Stimulated activated CD8-positive, alpha-beta memory T cell treated with anti-CD3 and anti-CD28 coated beads, Interleukin-12 subunit alpha, Interleukin-12 subunit beta, amount 100 ng/mL, for 24 hours (primary cell): ENCODE results near the gene ENTHD1.
"Not testable (repeated sequence)": the region's sequence is repeated elsewhere in the genome, so short reads cannot be mapped to it uniquely, and the experiment has no call there.

Experiments
- DNase-seq: peaks from one replicate; pipeline ENCODE4 v3.0.0-alpha.2; 2020; ENCODE audit errors: extremely low read depth

The ENTHD1 gene

GRCh38 chr22:39777716-39778454 is 115.7 kb downstream of the ENTHD1 start:
- DNase-seq = no peak

GRCh38 chr22:39776295-39777009 is 117.1 kb downstream of the ENTHD1 start:
- DNase-seq = no peak

- DNase-seq = no peak
These were observed 119.5 kb downstream of the ENTHD1 start for GRCh38 chr22:39773976-39774539.

GRCh38 chr22:39773503-39773902 is 120.1 kb downstream of the ENTHD1 start:
- no peak for DNase-seq

- no peak for DNase-seq
These were observed 122.1 kb downstream of the ENTHD1 start for GRCh38 chr22:39771486-39771885.

- DNase-seq = no peak
These were observed 127.9 kb downstream of the ENTHD1 start for GRCh38 chr22:39765661-39766060.

GRCh38 chr22:39765046-39765445 is 128.5 kb downstream of the ENTHD1 start:
- no peak for DNase-seq

GRCh38 chr22:39763276-39763675 is 130.3 kb downstream of the ENTHD1 start:
- no peak for DNase-seq

- no peak for DNase-seq
These were observed 142.8 kb downstream of the ENTHD1 start for GRCh38 chr22:39750759-39751158.

GRCh38 chr22:39748877-39749276 is 144.7 kb downstream of the ENTHD1 start:
- no peak for DNase-seq

- no peak for DNase-seq
These were observed 146.8 kb downstream of the ENTHD1 start for GRCh38 chr22:39746600-39747262.

GRCh38 chr22:39745789-39746188 is 147.8 kb downstream of the ENTHD1 start:
- no peak for DNase-seq

GRCh38 chr22:39744353-39744752 is 149.2 kb downstream of the ENTHD1 start:
- DNase-seq = no peak

GRCh38 chr22:39743935-39744334 is 149.6 kb downstream of the ENTHD1 start:
- DNase-seq = no peak

- DNase-seq = no peak
These were observed 154.1 kb downstream of the ENTHD1 start for GRCh38 chr22:39739338-39740027.

GRCh38 chr22:39738746-39739145 is 154.8 kb downstream of the ENTHD1 start:
- DNase-seq = no peak

- no peak for DNase-seq
These were observed 157.8 kb downstream of the ENTHD1 start for GRCh38 chr22:39735776-39736175.

- DNase-seq = no peak
These were observed 158.7 kb downstream of the ENTHD1 start for GRCh38 chr22:39734866-39735265.

- DNase-seq = not testable (repeated sequence)
These were observed 159.5 kb downstream of the ENTHD1 start for GRCh38 chr22:39734046-39734445.

GRCh38 chr22:39733191-39733590 is 160.4 kb downstream of the ENTHD1 start:
- DNase-seq = no peak

- no peak for DNase-seq
These were observed 160.9 kb downstream of the ENTHD1 start for GRCh38 chr22:39732625-39733024.
